ENCODE measurements around the gene C10orf62. TPM values are rescaled to one million over a fixed set of nuclear protein-coding genes. Genes with fewer than 3 reads are reported as not detected.

The C10orf62 gene
- total and polyA plus RNA-seq, 2 of the 13 experiments (the other 11 are each of a cell fraction or from before 2014, with no cell fraction given): 0.61 to 1.6 TPM

DNA sequence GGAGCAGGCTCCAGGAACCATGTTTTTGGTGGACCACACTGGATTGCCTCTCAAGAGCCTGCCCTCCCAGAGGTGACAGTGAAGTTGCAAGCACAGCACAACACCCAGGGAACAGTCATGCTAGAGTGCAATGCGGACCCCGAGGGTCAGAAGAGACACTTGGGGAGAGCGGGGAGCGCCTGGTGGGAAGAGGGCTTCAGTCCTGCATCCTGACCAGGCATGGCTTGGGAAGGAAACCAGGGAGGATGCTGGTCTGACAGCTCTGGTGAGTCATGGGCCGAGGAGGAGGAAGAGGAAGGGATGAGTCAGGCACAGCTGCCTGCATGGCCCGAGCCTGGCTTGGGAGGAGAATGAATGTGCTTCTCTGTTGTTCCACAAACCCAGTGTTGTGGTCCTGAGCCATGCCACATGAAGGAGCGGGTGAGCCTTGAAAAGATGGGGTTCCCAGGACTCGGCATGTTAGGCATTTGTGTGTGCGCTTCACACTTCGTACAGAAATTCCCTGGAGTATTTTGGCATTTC lies 46.4 kb upstream of the C10orf62 start (continued):
- TF ChIP-seq, protein P1, sequence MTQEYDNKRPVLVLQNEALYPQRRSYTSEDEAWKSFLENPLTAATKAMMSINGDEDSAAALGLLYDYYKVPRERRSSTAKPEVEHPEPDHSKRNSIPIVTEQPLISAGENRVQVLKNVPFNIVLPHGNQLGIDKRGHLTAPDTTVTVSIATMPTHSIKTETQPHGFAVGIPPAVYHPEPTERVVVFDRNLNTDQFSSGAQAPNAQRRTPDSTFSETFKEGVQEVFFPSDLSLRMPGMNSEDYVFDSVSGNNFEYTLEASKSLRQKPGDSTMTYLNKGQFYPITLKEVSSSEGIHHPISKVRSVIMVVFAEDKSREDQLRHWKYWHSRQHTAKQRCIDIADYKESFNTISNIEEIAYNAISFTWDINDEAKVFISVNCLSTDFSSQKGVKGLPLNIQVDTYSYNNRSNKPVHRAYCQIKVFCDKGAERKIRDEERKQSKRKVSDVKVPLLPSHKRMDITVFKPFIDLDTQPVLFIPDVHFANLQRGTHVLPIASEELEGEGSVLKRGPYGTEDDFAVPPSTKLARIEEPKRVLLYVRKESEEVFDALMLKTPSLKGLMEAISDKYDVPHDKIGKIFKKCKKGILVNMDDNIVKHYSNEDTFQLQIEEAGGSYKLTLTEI (CRISPR knock-in tag; conservative IDR thresholded peaks at IDR 0.05): no peak
- TF ChIP-seq SAP130 (CRISPR knock-in tag; IDR thresholded peaks at IDR 0.05; ENCODE audit: low read depth) (peak; percentile 67), ETV5 (CRISPR knock-in tag; IDR thresholded peaks at IDR 0.05; ENCODE audit: borderline replicate concordance) (peak; percentile 24; the same call in 1 of the 2 replicates)
- TF ChIP-seq, protein P2, sequence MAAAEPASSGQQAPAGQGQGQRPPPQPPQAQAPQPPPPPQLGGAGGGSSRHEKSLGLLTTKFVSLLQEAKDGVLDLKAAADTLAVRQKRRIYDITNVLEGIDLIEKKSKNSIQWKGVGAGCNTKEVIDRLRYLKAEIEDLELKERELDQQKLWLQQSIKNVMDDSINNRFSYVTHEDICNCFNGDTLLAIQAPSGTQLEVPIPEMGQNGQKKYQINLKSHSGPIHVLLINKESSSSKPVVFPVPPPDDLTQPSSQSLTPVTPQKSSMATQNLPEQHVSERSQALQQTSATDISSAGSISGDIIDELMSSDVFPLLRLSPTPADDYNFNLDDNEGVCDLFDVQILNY (CRISPR knock-in tag; conservative IDR thresholded peaks at IDR 0.05): no peak
- TF ChIP-seq, protein P3, sequence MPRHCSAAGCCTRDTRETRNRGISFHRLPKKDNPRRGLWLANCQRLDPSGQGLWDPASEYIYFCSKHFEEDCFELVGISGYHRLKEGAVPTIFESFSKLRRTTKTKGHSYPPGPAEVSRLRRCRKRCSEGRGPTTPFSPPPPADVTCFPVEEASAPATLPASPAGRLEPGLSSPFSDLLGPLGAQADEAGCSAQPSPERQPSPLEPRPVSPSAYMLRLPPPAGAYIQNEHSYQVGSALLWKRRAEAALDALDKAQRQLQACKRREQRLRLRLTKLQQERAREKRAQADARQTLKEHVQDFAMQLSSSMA (CRISPR knock-in tag; IDR thresholded peaks at IDR 0.05): no peak
- TF ChIP-seq, protein P4, sequence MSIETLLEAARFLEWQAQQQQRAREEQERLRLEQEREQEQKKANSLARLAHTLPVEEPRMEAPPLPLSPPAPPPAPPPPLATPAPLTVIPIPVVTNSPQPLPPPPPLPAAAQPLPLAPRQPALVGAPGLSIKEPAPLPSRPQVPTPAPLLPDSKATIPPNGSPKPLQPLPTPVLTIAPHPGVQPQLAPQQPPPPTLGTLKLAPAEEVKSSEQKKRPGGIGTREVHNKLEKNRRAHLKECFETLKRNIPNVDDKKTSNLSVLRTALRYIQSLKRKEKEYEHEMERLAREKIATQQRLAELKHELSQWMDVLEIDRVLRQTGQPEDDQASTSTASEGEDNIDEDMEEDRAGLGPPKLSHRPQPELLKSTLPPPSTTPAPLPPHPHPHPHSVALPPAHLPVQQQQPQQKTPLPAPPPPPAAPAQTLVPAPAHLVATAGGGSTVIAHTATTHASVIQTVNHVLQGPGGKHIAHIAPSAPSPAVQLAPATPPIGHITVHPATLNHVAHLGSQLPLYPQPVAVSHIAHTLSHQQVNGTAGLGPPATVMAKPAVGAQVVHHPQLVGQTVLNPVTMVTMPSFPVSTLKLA (IDR thresholded peaks at IDR 0.05): no peak
